GM23338 (cell line): ENCODE results near the gene MMP13. TPM values are rescaled to one million over a fixed set of nuclear protein-coding genes. Genes with fewer than 3 reads are reported as not detected.
"Not testable (repeated sequence)": the region's sequence is repeated elsewhere in the genome, so short reads cannot be mapped to it uniquely, and the experiment has no call there.

ENCODE experiments used
- ATAC-seq: fragments of 200-7000 bp; cut with Tn5 transposase; 3 replicates; pipeline ENCODE4 v1.9.1; 2020
- DNase-seq: peaks from one replicate; pipeline ENCODE4 v3.0.0-alpha.2; 2015; ENCODE audit warnings: low spot score
- H2AFZ ChIP-seq: fragments of 200-600 bp; sonication (generic); 2 replicates; pipeline ENCODE4 v1.8.0; 2016; ENCODE audit warnings: antibody characterized with exemption, mild to moderate bottlenecking, moderate library complexity
- H3F3A ChIP-seq: fragments of 200-600 bp; sonication (generic); replicated peaks from 2 replicates; pipeline ENCODE4 v1.8.0; 2017; ENCODE audit warnings: antibody characterized with exemption, mixed run types, low read depth
- H3K27ac ChIP-seq: fragments of 200-600 bp; sonication (generic); 2 replicates; pipeline ENCODE4 v1.6.1; 2016; ENCODE audit warnings: low read depth
- H3K27me3 ChIP-seq: fragments of 200-600 bp; sonication (generic); 2 replicates; pipeline ENCODE4 v1.8.0; 2016; ENCODE audit warnings: mild to moderate bottlenecking, mixed run types, moderate library complexity; ENCODE audit not compliant: insufficient read depth
- H3K36me3 ChIP-seq: fragments of 200-600 bp; sonication (generic); 2 replicates; pipeline ENCODE4 v1.8.0; 2016; ENCODE audit warnings: mild to moderate bottlenecking; ENCODE audit not compliant: insufficient read depth
- H3K4me1 ChIP-seq: fragments of 200-600 bp; sonication (generic); 2 replicates; pipeline ENCODE4 v1.8.0; 2016; ENCODE audit warnings: mild to moderate bottlenecking, moderate library complexity; ENCODE audit not compliant: insufficient read depth
- H3K4me2 ChIP-seq: fragments of 200-600 bp; sonication (generic); 2 replicates; pipeline ENCODE4 v1.7.1; 2017; ENCODE audit warnings: mixed run types
- H3K4me3 ChIP-seq: fragments of 200-600 bp; sonication (generic); 2 replicates; pipeline ENCODE4 v1.6.1; 2016; ENCODE audit warnings: mixed run types
- H3K79me2 ChIP-seq: fragments of 200-600 bp; sonication (generic); replicated peaks from 2 replicates; pipeline ENCODE4 v1.8.0; 2017; ENCODE audit warnings: mild to moderate bottlenecking; ENCODE audit not compliant: insufficient read depth
- H3K9me2 ChIP-seq: fragments of 200-600 bp; sonication (generic); 2 replicates; pipeline ENCODE4 v1.8.0; 2017; ENCODE audit not compliant: insufficient read depth
- H4K20me1 ChIP-seq: fragments of 200-600 bp; sonication (generic); replicated peaks from 2 replicates; pipeline ENCODE4 v1.8.0; 2017; ENCODE audit warnings: mild to moderate bottlenecking; ENCODE audit not compliant: insufficient read depth
- H3K27ac Mint-ChIP-seq: 2 replicates; pipeline ENCODE4 v1.8.0; 2020; ENCODE audit warnings: inconsistent platforms, mild to moderate bottlenecking, moderate library complexity, mixed read lengths
- H3K27me3 Mint-ChIP-seq: 3 replicates; pipeline ENCODE4 v1.8.0; 2022; ENCODE audit warnings: low read depth, mild to moderate bottlenecking, moderate library complexity, mixed read lengths, inconsistent platforms; ENCODE audit not compliant: insufficient read depth, poor library complexity
- H3K36me3 Mint-ChIP-seq: 3 replicates; pipeline ENCODE4 v1.8.0; 2021; ENCODE audit warnings: low read depth, mild to moderate bottlenecking, inconsistent platforms, moderate library complexity, mixed read lengths
- H3K4me1 Mint-ChIP-seq: 3 replicates; pipeline ENCODE4 v1.8.0; 2020; ENCODE audit warnings: mild to moderate bottlenecking, inconsistent platforms, mixed read lengths
- H3K4me3 Mint-ChIP-seq: 3 replicates; pipeline ENCODE4 v1.8.0; 2021; ENCODE audit warnings: moderate library complexity, mild to moderate bottlenecking, inconsistent platforms, mixed read lengths
- H3K9me3 Mint-ChIP-seq: 3 replicates; pipeline ENCODE4 v1.8.0; 2020; ENCODE audit warnings: moderate library complexity, mild to moderate bottlenecking, inconsistent platforms, mixed read lengths
- CREB1 ChIP-seq: fragments of 250-450 bp; sonication (Bioruptor Pico); IDR thresholded peaks from 2 replicates; pipeline ENCODE4 v1.5.0; 2020; ENCODE audit warnings: low read depth, mild to moderate bottlenecking, moderate library complexity
- EZH2 ChIP-seq: fragments of 200-600 bp; sonication (generic); IDR thresholded peaks from one replicate; pipeline ENCODE4 v1.8.0; 2017; ENCODE audit warnings: antibody characterized with exemption, mild to moderate bottlenecking, low read depth; ENCODE audit not compliant: unreplicated experiment
- EZH2phosphoT487 ChIP-seq: fragments of 200-600 bp; sonication (generic); IDR thresholded peaks from one replicate; pipeline ENCODE4 v1.8.1; 2018; ENCODE audit warnings: antibody characterized with exemption; ENCODE audit not compliant: unreplicated experiment
- JUNB ChIP-seq: IDR thresholded peaks from one replicate; pipeline ENCODE4 v1.6.1; 2016; ENCODE audit warnings: antibody characterized with exemption; ENCODE audit not compliant: unreplicated experiment
- STAT1 ChIP-seq: IDR thresholded peaks from one replicate; pipeline ENCODE4 v1.6.1; 2016; ENCODE audit warnings: antibody characterized with exemption; ENCODE audit not compliant: unreplicated experiment
- ZNF114 ChIP-seq: fragments of 250-450 bp; sonication (Bioruptor Pico); IDR thresholded peaks from 2 replicates; pipeline ENCODE4 v1.5.0; 2020; ENCODE audit warnings: mild to moderate bottlenecking, moderate library complexity
- polyA plus RNA-seq: library from polyadenylated mRNA; unstranded; fragments of >200 nt; fragmentation: Nextera tagmentation; extraction: Ambion mirVana; gene quantifications from 2 replicates; pipeline ENCODE4 v1.2.1, GENCODE V29; 2016
- total RNA-seq: library from RNA; depleted of rRNA; stranded (reverse); fragments of >200 nt; shearing (Covaris generic); gene quantifications from 2 replicates; pipeline ENCODE4 v1.2.3, GENCODE V29; 2014
- TF ChIP-seq, protein P1 (sequence below), 2 experiments: fragments of 200-600 bp in 1 of 2; sonication (generic) in 1 of 2; conservative IDR thresholded peaks; 2 replicates each; pipeline versions ENCODE4 v1.5.1 to v1.6.1; 2016 to 2017; ENCODE audit warnings: antibody characterized with exemption in 2 of 2, low read depth in 2 of 2, mild to moderate bottlenecking in 2 of 2, moderate library complexity in 1 of 2
- TF ChIP-seq, protein P2 (sequence below): fragments of 250-450 bp; sonication (Bioruptor Pico); IDR thresholded peaks from 2 replicates; pipeline ENCODE4 v1.5.0; 2020; ENCODE audit warnings: mild to moderate bottlenecking, moderate library complexity
- TF ChIP-seq, protein P3 (sequence below): IDR thresholded peaks from 2 replicates; pipeline ENCODE4 v1.6.1; 2016; ENCODE audit warnings: antibody characterized with exemption

MMP13 gene
- total and polyA plus RNA-seq, 2 experiments from 2014 or later: not detected

DNA sequence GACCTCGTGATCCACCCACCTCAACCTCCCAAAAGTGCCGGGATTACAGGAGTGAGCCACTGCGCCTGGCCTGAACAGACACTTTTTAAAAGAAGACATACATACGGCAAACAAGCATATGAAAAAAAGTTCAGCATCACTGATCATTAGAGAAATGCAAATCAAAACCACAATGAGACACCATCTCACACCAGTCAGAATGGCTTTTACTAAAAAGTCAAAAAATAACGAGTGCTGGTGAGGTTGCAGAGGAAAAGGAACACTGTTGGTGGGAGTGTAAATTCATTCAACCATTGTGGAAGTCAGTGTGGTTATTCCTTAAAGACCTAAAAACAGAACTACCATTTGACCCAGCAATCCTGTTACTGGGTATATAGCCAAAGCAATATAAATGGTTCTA, 48.7 kb upstream of the MMP13 start:
- H3K27ac Mint-ChIP-seq, H3K4me3 Mint-ChIP-seq, H3K4me1 Mint-ChIP-seq: not testable (repeated sequence)

DNA sequence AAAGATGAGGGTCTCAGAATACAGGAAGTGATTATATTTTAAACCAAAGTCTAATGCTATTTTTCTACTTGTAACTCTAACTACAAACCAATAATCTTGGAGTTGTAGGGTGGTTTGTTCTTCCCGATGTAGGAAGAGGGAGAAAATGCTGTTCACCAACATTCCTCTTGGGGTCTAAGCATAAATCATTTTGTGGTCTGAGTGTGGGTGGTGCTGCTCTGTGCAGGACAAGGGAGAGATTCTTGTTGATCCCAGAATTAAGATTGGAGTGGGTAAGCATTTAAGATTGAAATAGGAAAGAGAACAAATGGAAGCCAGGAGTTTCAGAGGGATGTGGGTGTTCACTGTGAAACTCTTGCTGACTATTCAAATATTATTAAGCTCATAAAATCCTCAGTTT, 38.6 kb upstream of the MMP13 start:
- no peak overlapping the region for H3K4me2 ChIP-seq
- no peaks in the 10 kb centered on the region for H3F3A ChIP-seq
- TF ChIP-seq EZH2phosphoT487: no peak
- TF ChIP-seq ZNF114: no peak
- TF ChIP-seq, protein P1, sequence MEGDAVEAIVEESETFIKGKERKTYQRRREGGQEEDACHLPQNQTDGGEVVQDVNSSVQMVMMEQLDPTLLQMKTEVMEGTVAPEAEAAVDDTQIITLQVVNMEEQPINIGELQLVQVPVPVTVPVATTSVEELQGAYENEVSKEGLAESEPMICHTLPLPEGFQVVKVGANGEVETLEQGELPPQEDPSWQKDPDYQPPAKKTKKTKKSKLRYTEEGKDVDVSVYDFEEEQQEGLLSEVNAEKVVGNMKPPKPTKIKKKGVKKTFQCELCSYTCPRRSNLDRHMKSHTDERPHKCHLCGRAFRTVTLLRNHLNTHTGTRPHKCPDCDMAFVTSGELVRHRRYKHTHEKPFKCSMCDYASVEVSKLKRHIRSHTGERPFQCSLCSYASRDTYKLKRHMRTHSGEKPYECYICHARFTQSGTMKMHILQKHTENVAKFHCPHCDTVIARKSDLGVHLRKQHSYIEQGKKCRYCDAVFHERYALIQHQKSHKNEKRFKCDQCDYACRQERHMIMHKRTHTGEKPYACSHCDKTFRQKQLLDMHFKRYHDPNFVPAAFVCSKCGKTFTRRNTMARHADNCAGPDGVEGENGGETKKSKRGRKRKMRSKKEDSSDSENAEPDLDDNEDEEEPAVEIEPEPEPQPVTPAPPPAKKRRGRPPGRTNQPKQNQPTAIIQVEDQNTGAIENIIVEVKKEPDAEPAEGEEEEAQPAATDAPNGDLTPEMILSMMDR (conservative IDR thresholded peaks at IDR 0.05; ENCODE audit: low read depth in 2 of 2): no peak
- TF ChIP-seq, protein P2, sequence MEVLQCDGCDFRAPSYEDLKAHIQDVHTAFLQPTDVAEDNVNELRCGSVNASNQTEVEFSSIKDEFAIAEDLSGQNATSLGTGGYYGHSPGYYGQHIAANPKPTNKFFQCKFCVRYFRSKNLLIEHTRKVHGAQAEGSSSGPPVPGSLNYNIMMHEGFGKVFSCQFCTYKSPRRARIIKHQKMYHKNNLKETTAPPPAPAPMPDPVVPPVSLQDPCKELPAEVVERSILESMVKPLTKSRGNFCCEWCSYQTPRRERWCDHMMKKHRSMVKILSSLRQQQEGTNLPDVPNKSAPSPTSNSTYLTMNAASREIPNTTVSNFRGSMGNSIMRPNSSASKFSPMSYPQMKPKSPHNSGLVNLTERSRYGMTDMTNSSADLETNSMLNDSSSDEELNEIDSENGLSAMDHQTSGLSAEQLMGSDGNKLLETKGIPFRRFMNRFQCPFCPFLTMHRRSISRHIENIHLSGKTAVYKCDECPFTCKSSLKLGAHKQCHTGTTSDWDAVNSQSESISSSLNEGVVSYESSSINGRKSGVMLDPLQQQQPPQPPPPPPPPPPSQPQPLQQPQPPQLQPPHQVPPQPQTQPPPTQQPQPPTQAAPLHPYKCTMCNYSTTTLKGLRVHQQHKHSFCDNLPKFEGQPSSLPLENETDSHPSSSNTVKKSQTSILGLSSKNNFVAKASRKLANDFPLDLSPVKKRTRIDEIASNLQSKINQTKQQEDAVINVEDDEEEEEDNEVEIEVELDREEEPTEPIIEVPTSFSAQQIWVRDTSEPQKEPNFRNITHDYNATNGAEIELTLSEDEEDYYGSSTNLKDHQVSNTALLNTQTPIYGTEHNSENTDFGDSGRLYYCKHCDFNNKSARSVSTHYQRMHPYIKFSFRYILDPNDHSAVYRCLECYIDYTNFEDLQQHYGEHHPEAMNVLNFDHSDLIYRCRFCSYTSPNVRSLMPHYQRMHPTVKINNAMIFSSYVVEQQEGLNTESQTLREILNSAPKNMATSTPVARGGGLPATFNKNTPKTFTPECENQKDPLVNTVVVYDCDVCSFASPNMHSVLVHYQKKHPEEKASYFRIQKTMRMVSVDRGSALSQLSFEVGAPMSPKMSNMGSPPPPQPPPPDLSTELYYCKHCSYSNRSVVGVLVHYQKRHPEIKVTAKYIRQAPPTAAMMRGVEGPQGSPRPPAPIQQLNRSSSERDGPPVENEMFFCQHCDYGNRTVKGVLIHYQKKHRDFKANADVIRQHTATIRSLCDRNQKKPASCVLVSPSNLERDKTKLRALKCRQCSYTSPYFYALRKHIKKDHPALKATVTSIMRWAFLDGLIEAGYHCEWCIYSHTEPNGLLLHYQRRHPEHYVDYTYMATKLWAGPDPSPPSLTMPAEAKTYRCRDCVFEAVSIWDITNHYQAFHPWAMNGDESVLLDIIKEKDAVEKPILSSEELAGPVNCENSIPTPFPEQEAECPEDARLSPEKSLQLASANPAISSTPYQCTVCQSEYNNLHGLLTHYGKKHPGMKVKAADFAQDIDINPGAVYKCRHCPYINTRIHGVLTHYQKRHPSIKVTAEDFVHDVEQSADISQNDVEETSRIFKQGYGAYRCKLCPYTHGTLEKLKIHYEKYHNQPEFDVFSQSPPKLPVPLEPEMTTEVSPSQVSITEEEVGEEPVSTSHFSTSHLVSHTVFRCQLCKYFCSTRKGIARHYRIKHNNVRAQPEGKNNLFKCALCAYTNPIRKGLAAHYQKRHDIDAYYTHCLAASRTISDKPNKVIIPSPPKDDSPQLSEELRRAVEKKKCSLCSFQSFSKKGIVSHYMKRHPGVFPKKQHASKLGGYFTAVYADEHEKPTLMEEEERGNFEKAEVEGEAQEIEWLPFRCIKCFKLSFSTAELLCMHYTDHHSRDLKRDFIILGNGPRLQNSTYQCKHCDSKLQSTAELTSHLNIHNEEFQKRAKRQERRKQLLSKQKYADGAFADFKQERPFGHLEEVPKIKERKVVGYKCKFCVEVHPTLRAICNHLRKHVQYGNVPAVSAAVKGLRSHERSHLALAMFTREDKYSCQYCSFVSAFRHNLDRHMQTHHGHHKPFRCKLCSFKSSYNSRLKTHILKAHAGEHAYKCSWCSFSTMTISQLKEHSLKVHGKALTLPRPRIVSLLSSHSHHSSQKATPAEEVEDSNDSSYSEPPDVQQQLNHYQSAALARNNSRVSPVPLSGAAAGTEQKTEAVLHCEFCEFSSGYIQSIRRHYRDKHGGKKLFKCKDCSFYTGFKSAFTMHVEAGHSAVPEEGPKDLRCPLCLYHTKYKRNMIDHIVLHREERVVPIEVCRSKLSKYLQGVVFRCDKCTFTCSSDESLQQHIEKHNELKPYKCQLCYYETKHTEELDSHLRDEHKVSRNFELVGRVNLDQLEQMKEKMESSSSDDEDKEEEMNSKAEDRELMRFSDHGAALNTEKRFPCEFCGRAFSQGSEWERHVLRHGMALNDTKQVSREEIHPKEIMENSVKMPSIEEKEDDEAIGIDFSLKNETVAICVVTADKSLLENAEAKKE (CRISPR knock-in tag): no peak
- no peak for TF ChIP-seq JUNB
- TF ChIP-seq CREB1: no peak
- no peak for TF ChIP-seq STAT1
- TF ChIP-seq, protein P3, sequence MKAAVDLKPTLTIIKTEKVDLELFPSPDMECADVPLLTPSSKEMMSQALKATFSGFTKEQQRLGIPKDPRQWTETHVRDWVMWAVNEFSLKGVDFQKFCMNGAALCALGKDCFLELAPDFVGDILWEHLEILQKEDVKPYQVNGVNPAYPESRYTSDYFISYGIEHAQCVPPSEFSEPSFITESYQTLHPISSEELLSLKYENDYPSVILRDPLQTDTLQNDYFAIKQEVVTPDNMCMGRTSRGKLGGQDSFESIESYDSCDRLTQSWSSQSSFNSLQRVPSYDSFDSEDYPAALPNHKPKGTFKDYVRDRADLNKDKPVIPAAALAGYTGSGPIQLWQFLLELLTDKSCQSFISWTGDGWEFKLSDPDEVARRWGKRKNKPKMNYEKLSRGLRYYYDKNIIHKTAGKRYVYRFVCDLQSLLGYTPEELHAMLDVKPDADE: no peak
- TF ChIP-seq EZH2: no peak
- H3K4me1 Mint-ChIP-seq: peaks cover 4% of the 10 kb centered on the region; the same call in 1 of the 3 replicates
- ATAC-seq (no peak), DNase-seq (no peak)
- no peaks in the 10 kb centered on the region for H4K20me1 ChIP-seq
- H3K9me3 Mint-ChIP-seq: no peaks in the 10 kb centered on the region; the same call in 2 of the 3 replicates
- no peak overlapping the region for H3K4me3 ChIP-seq
- H3K4me3 Mint-ChIP-seq: no peak overlapping the region
- H3K36me3 Mint-ChIP-seq: no peaks in the 10 kb centered on the region
- peaks cover 9% of the 10 kb centered on the region; the same call in 1 of the 2 replicates for H3K9me2 ChIP-seq
- no peaks in the 10 kb centered on the region for H3K27me3 ChIP-seq
- no peaks in the 10 kb centered on the region; the same call in 1 of the 2 replicates for H3K4me1 ChIP-seq
- H3K36me3 ChIP-seq: no peaks in the 10 kb centered on the region
- H3K27me3 Mint-ChIP-seq: peaks cover under 1% of the 10 kb centered on the region
- no peak overlapping the region for H2AFZ ChIP-seq
- H3K79me2 ChIP-seq: no peaks in the 10 kb centered on the region
- no peak overlapping the region for H3K27ac Mint-ChIP-seq
- H3K27ac ChIP-seq: no peak overlapping the region

More for the DNA sequence above, 48.7 kb upstream of the MMP13 start:
- DNase-seq, H3K4me3 ChIP-seq, H4K20me1 ChIP-seq, H3K27me3 ChIP-seq, H3K4me1 ChIP-seq, H3K36me3 ChIP-seq, H3K9me2 ChIP-seq, H3K4me2 ChIP-seq, H3K79me2 ChIP-seq, H3K27me3 Mint-ChIP-seq, ATAC-seq, H3K27ac ChIP-seq, H3K36me3 Mint-ChIP-seq, H2AFZ ChIP-seq, H3K9me3 Mint-ChIP-seq, H3F3A ChIP-seq: not testable (repeated sequence)
